ENCODE results near the gene TTC29.
"Not testable (repeated sequence)": the region's sequence is repeated elsewhere in the genome, so short reads cannot be mapped to it uniquely, and the experiment has no call there.

TTC29 gene

DNA sequence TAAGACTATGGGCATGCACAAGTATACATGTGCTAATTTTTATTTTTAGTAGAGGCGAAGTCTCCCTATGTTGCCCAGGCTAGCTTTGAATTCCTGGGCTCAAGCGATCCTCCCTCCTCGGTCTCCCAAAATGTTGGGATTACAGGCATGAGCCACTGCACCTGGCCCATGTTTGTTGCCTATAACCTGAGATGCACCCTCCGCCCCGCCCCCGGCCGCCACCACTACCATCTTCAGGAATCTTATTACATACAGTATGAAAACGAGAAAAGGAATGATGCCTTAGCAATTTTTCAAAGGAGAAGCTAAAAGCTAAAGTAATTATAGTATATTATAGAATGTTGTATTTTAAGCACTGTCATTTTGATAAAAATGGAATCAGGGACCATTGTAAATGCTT, 245.8 kb downstream of the TTC29 start:
- no peak for ATAC-seq
- DNase-seq, result no peak

DNA sequence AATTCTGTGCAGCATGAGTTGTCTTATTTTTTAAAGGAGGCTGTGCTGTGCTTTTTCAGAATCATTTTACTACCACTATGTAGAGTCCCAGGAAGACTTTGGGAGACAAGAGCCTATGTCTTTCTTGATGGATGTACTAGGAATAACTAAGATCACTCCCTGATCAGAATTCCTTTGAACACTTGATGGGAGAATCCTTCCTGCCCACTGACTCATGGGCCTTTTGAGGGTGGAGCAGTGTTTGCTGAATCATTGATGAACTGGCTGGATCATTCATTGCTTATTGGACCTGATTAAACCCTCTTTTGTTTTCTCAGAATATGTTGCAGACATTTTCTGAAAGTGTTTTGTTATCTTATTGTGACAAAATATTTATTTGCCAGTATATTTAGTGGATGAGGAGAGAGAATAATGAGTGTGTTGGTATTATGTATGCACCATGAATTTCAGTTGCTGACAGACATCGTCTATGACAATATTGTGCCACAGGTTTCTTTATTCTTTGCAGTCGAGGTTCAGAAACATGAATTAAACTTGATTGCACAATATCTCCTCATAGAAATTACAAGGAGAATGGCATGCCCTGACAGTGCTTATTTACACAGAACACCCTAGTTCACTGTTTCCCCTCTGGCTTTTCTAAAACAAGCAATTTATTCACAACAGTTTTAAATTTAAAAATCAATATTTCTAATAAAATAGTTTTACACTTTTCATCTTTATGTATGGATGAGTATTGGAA, 270.7 kb downstream of the TTC29 start:
- no peak for DNase-seq
- ATAC-seq, result no peak

- ATAC-seq, DNase-seq: not testable (repeated sequence)
These were observed 281.7 kb downstream of the TTC29 start for GRCh38 chr4:146663968-146664311.

DNA sequence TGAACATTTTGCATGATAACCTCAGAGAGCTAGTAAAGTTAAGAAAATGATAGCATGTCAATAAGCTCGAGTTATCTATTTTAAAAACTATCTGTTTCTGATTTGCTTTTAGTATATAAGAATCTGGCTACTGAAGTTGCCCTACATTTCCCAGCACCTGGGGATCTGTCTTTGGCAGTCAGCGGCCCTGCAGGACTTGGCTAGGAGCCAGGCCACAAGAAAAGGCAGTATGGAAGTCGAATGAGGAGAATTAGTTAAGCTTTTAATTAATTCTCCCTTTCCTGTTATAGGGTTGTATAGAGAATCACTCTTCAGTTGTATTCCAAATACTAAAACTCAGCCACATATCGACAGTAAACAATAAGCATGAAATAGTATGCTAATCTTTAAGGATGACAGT, 284.3 kb downstream of the TTC29 start:
- no peak for DNase-seq
- ATAC-seq, result no peak
